HFFc6 (cell line): ENCODE results near the gene ITPRID2. TPM values are rescaled to one million over a fixed set of nuclear protein-coding genes. Genes with fewer than 3 reads are reported as not detected.
A peak's percentile ranks its signal among the peaks of the same experiment; 100 is the strongest.

Experiments
- DNase-seq: peaks from one replicate; pipeline ENCODE4 v3.0.0-alpha.2; 2018
- H3K27ac Mint-ChIP-seq: 2 replicates; pipeline ENCODE4 v1.8.0; 2020; ENCODE audit warnings: mild to moderate bottlenecking, mixed read lengths
- H3K27me3 Mint-ChIP-seq: 2 replicates; pipeline ENCODE4 v1.8.0; 2021; ENCODE audit warnings: mild to moderate bottlenecking, moderate library complexity, mixed read lengths; ENCODE audit not compliant: insufficient read depth
- H3K36me3 Mint-ChIP-seq: 2 replicates; pipeline ENCODE4 v1.8.0; 2021; ENCODE audit warnings: low read depth, mixed read lengths
- H3K4me1 Mint-ChIP-seq: 2 replicates; pipeline ENCODE4 v1.8.0; 2020; ENCODE audit warnings: low read depth, mixed read lengths
- H3K4me3 Mint-ChIP-seq: 2 replicates; pipeline ENCODE4 v1.8.0; 2020; ENCODE audit warnings: mild to moderate bottlenecking, moderate library complexity, mixed read lengths
- H3K9me3 Mint-ChIP-seq: 2 replicates; pipeline ENCODE4 v1.8.0; 2020; ENCODE audit warnings: mild to moderate bottlenecking, mixed read lengths
- CTCF ChIP-seq: fragments of 200-600 bp; sonication (generic); IDR thresholded peaks from 2 replicates; pipeline ENCODE4 v1.5.0; 2021; ENCODE audit warnings: antibody characterized with exemption, mild to moderate bottlenecking
- long read RNA-seq: library from polyadenylated mRNA; unstranded; transcript quantifications from one replicate; pipeline ENCODE4 v2.0.0, GENCODE V29; 2019
- total RNA-seq, 6 experiments: library from RNA; stranded (reverse); fragmentation: NEBNext Ultra II Directional; extraction: Animal tissue kit (Norgen Biotek cat#: 25700); gene quantifications; 2 replicates in 1 of 6; 3 replicates in 5 of 6; pipeline ENCODE4 v1.2.3, GENCODE V29; 2021

The ITPRID2 gene
- total RNA-seq: 100 to 1,000 TPM; 205 to 257 (median 235) TPM
- long read RNA-seq, full-length matches to known transcripts: 36 of 103 reads
- long read RNA-seq, partial matches to known transcripts: 49 of 103 reads
- long read RNA-seq, other reads (novel, unspliced or antisense): 18 of 103 reads

- H3K36me3 Mint-ChIP-seq: peaks cover 32% of the 10 kb centered on the region
- H3K4me1 Mint-ChIP-seq: peaks cover 62% of the 10 kb centered on the region
- H3K27me3 Mint-ChIP-seq: no peaks in the 10 kb centered on the region
- peak within 1 kb of the TSS; percentile 99 for H3K4me3 Mint-ChIP-seq
- TF ChIP-seq CTCF: peak; percentile 39; the same call in 1 of the 2 replicates
- H3K27ac Mint-ChIP-seq: peak within 1 kb of the TSS; percentile 97
- peak; percentile 71 for DNase-seq
- H3K9me3 Mint-ChIP-seq: no peaks in the 10 kb centered on the region
Measured at GRCh38 chr2:181891258-181891965, at the start of gene ITPRID2. Gene ITPRID2 (plus strand): TSS chr2:181891730. CDS start chr2:181892067, 337 bp downstream.

- Mint-ChIP-seq H3K36me3 (no peaks in the 10 kb centered on the region), H3K27me3 (no peaks in the 10 kb centered on the region), H3K4me1 (peaks cover 19% of the 10 kb centered on the region), H3K4me3 (no peak overlapping the region), H3K27ac (no peak overlapping the region), H3K9me3 (no peaks in the 10 kb centered on the region)
- no peak for DNase-seq
- no peak for TF ChIP-seq CTCF
Measured at GRCh38 chr2:181844551-181845290, 46.8 kb upstream of the ITPRID2 start.

- no peak for TF ChIP-seq CTCF
- Mint-ChIP-seq H3K27me3 (no peaks in the 10 kb centered on the region), H3K36me3 (no peaks in the 10 kb centered on the region), H3K27ac (no peak overlapping the region), H3K4me3 (no peak overlapping the region), H3K9me3 (no peaks in the 10 kb centered on the region), H3K4me1 (peaks cover 34% of the 10 kb centered on the region)
- DNase-seq: no peak
Measured at GRCh38 chr2:181846399-181847197, 44.9 kb upstream of the ITPRID2 start.

DNA sequence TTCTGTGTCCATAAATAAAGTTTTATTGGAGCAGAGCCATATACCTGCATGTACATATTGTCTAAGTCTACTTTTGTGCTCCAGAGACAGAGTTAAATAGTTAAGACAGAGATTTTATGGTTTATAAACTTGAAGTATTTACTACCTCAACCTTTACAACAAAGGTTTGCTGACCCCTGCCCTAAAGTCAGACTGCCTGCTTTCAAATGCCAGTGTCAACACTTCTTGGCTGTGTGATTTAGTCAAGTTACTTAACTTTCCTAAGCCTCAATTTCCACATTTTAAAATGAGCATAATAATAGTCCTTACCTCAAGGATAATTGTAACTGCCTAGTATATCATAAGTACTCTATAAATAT is 44.4 kb upstream of the ITPRID2 start:
- H3K27ac Mint-ChIP-seq: no peak overlapping the region
- DNase-seq: no peak

More for the DNA sequence above, 44.4 kb upstream of the ITPRID2 start:
- no peak overlapping the region for H3K4me3 Mint-ChIP-seq
- H3K36me3 Mint-ChIP-seq: no peaks in the 10 kb centered on the region
- peaks cover 34% of the 10 kb centered on the region for H3K4me1 Mint-ChIP-seq
- no peaks in the 10 kb centered on the region for H3K27me3 Mint-ChIP-seq
- H3K9me3 Mint-ChIP-seq: no peaks in the 10 kb centered on the region
- no peak for TF ChIP-seq CTCF
